Stimulated activated CD8-positive, alpha-beta memory T cell treated with anti-CD3 and anti-CD28 coated beads, Interleukin-15, amount 100 ng/mL, for 4 hours (primary cell): ENCODE measurements around the gene DAZAP1.
"Not testable (repeated sequence)": the region's sequence is repeated elsewhere in the genome, so short reads cannot be mapped to it uniquely, and the experiment has no call there.

Experiments used
- DNase-seq, 2 donors: peaks; one replicate each; pipeline ENCODE4 v3.0.0-alpha.2; 2020; ENCODE audit warnings: low read depth in 2 of 2

The DAZAP1 gene

GRCh38 chr19:1471010-1471514 lies 63.7 kb downstream of the DAZAP1 start:
- DNase-seq: no peak

- no peak for DNase-seq
Observed at GRCh38 chr19:1471515-1472160, 64.3 kb downstream of the DAZAP1 start.

GRCh38 chr19:1472231-1473084 lies 65.1 kb downstream of the DAZAP1 start:
- DNase-seq: no peak

- no peak for DNase-seq
Observed at GRCh38 chr19:1473085-1473851, 65.9 kb downstream of the DAZAP1 start.

- no peak for DNase-seq
Observed at GRCh38 chr19:1474011-1474764, 66.8 kb downstream of the DAZAP1 start.

GRCh38 chr19:1474765-1475351 lies 67.5 kb downstream of the DAZAP1 start:
- no peak for DNase-seq

- DNase-seq: no peak
Observed at GRCh38 chr19:1475751-1476437, 68.5 kb downstream of the DAZAP1 start.

- not testable (repeated sequence) for DNase-seq
Observed at GRCh38 chr19:1477056-1477455, 69.7 kb downstream of the DAZAP1 start.

GRCh38 chr19:1478934-1479707 lies 71.7 kb downstream of the DAZAP1 start, which contains the start of gene C19orf25:
Gene C19orf25, minus strand, starts transcription at chr19:1479215. Its CDS starts 312 bp downstream, at chr19:1478903.
- DNase-seq: peak; percentile 80 to 85

- no peak for DNase-seq
Observed at GRCh38 chr19:1481224-1481892, 74.0 kb downstream of the DAZAP1 start.

- no peak for DNase-seq
Observed at GRCh38 chr19:1481893-1482360, 74.5 kb downstream of the DAZAP1 start.

GRCh38 chr19:1482361-1483130 lies 75.2 kb downstream of the DAZAP1 start:
- no peak for DNase-seq

GRCh38 chr19:1483131-1483978 lies 76.0 kb downstream of the DAZAP1 start:
- DNase-seq: no peak

- no peak for DNase-seq
Observed at GRCh38 chr19:1483979-1484428, 76.6 kb downstream of the DAZAP1 start.
